Measurements from ENCODE around the gene INSYN2B.

INSYN2B gene

GRCh38 chr5:169910393-169910792, 69.9 kb downstream of the INSYN2B start:
- Histone ChIP-seq H3K79me2 (no peaks in the 10 kb centered on the region), H3K4me2 (ENCODE audit: low read length) (no peak overlapping the region), H3K36me3 (ENCODE audit: control insufficient read depth, insufficient read depth, low read length) (no peaks in the 10 kb centered on the region), H3K9ac (no peak overlapping the region), H3K27ac (no peak overlapping the region), H2AFZ (no peak overlapping the region), H3K4me3 (ENCODE audit: low read depth, low read length) (no peak overlapping the region), H3K9me3 (ENCODE audit: control insufficient read depth, low read length) (no peaks in the 10 kb centered on the region), H3K4me1 (no peaks in the 10 kb centered on the region), H3K27me3 (ENCODE audit: control insufficient read depth, insufficient read depth, low read length) (no peaks in the 10 kb centered on the region)
- TF ChIP-seq CTCF (IDR thresholded peaks at IDR 0.05) = no peak

GRCh38 chr5:169909945-169910344, 70.3 kb downstream of the INSYN2B start:
- Histone ChIP-seq H3K4me3 (ENCODE audit: low read depth, low read length) (no peak overlapping the region), H2AFZ (no peak overlapping the region), H3K27me3 (ENCODE audit: control insufficient read depth, insufficient read depth, low read length) (no peaks in the 10 kb centered on the region), H3K9me3 (ENCODE audit: control insufficient read depth, low read length) (no peaks in the 10 kb centered on the region), H3K79me2 (no peaks in the 10 kb centered on the region), H3K4me1 (no peaks in the 10 kb centered on the region), H3K27ac (no peak overlapping the region), H3K36me3 (ENCODE audit: control insufficient read depth, insufficient read depth, low read length) (no peaks in the 10 kb centered on the region), H3K4me2 (ENCODE audit: low read length) (no peak overlapping the region), H3K9ac (no peak overlapping the region)
- no peak for TF ChIP-seq CTCF (IDR thresholded peaks at IDR 0.05)

GRCh38 chr5:169908864-169909263, 71.4 kb downstream of the INSYN2B start:
- H3K27me3 ChIP-seq (ENCODE audit: control insufficient read depth, insufficient read depth, low read length) = no peaks in the 10 kb centered on the region
- H3K79me2 ChIP-seq = no peaks in the 10 kb centered on the region
- H3K4me2 ChIP-seq (ENCODE audit: low read length) = no peak overlapping the region
- H3K27ac ChIP-seq = no peak overlapping the region
- no peak overlapping the region for H3K9ac ChIP-seq
- no peak for TF ChIP-seq CTCF (IDR thresholded peaks at IDR 0.05)
- no peaks in the 10 kb centered on the region for H3K4me1 ChIP-seq
- no peaks in the 10 kb centered on the region for H3K9me3 ChIP-seq (ENCODE audit: control insufficient read depth, low read length)
- no peak overlapping the region for H2AFZ ChIP-seq
- H3K36me3 ChIP-seq (ENCODE audit: control insufficient read depth, insufficient read depth, low read length) = no peaks in the 10 kb centered on the region
- H3K4me3 ChIP-seq (ENCODE audit: low read depth, low read length) = no peak overlapping the region

GRCh38 chr5:169906745-169907649, 73.3 kb downstream of the INSYN2B start:
- no peaks in the 10 kb centered on the region for H3K4me1 ChIP-seq
- no peaks in the 10 kb centered on the region for H3K27me3 ChIP-seq (ENCODE audit: control insufficient read depth, insufficient read depth, low read length)
- no peak overlapping the region for H3K27ac ChIP-seq
- no peaks in the 10 kb centered on the region for H3K79me2 ChIP-seq
- H2AFZ ChIP-seq = no peak overlapping the region
- no peak for TF ChIP-seq CTCF (IDR thresholded peaks at IDR 0.05)
- no peaks in the 10 kb centered on the region for H3K36me3 ChIP-seq (ENCODE audit: control insufficient read depth, insufficient read depth, low read length)
- H3K9ac ChIP-seq = no peak overlapping the region
- no peaks in the 10 kb centered on the region for H3K9me3 ChIP-seq (ENCODE audit: control insufficient read depth, low read length)
- H3K4me2 ChIP-seq (ENCODE audit: low read length) = no peak overlapping the region
- H3K4me3 ChIP-seq (ENCODE audit: low read depth, low read length) = no peak overlapping the region

- H3K36me3 ChIP-seq (ENCODE audit: control insufficient read depth, insufficient read depth, low read length) = no peaks in the 10 kb centered on the region
- no peaks in the 10 kb centered on the region for H3K27me3 ChIP-seq (ENCODE audit: control insufficient read depth, insufficient read depth, low read length)
- no peak for TF ChIP-seq CTCF (IDR thresholded peaks at IDR 0.05)
- no peak overlapping the region for H3K4me2 ChIP-seq (ENCODE audit: low read length)
- no peak overlapping the region for H3K4me3 ChIP-seq (ENCODE audit: low read depth, low read length)
- no peak overlapping the region for H3K27ac ChIP-seq
- H2AFZ ChIP-seq = no peak overlapping the region
- H3K4me1 ChIP-seq = no peaks in the 10 kb centered on the region
- H3K9me3 ChIP-seq (ENCODE audit: control insufficient read depth, low read length) = no peaks in the 10 kb centered on the region
- no peak overlapping the region for H3K9ac ChIP-seq
- H3K79me2 ChIP-seq = no peaks in the 10 kb centered on the region
Measured at GRCh38 chr5:169905017-169905416, 75.3 kb downstream of the INSYN2B start.
